Nephron progenitor cell (in vitro differentiated cells): ENCODE results near the gene SMARCC1.

Experiments used
- DNase-seq: peaks from one replicate; pipeline ENCODE4 v3.0.0; 2021
- H3K27ac Mint-ChIP-seq: 2 replicates; pipeline ENCODE4 v1.8.0; 2021; ENCODE audit warnings: mild to moderate bottlenecking, moderate library complexity, mixed read lengths
- H3K27me3 Mint-ChIP-seq: 2 replicates; pipeline ENCODE4 v1.8.0; 2021; ENCODE audit warnings: mild to moderate bottlenecking, low read depth, mixed read lengths; ENCODE audit not compliant: poor library complexity
- H3K36me3 Mint-ChIP-seq: 2 replicates; pipeline ENCODE4 v1.8.0; 2021; ENCODE audit warnings: low read depth, mixed read lengths
- H3K4me1 Mint-ChIP-seq: 2 replicates; pipeline ENCODE4 v1.8.0; 2021; ENCODE audit warnings: mixed read lengths
- H3K4me3 Mint-ChIP-seq: 2 replicates; pipeline ENCODE4 v1.8.0; 2021; ENCODE audit warnings: mild to moderate bottlenecking, moderate library complexity, mixed read lengths
- H3K9me3 Mint-ChIP-seq: 2 replicates; pipeline ENCODE4 v1.8.0; 2021; ENCODE audit warnings: mild to moderate bottlenecking, moderate library complexity, mixed read lengths
- TF ChIP-seq, protein P1 (sequence below): fragments of 200-600 bp; sonication (generic); IDR thresholded peaks from 2 replicates; pipeline ENCODE4 v1.5.0; 2021; ENCODE audit warnings: antibody characterized with exemption

The SMARCC1 gene

DNA sequence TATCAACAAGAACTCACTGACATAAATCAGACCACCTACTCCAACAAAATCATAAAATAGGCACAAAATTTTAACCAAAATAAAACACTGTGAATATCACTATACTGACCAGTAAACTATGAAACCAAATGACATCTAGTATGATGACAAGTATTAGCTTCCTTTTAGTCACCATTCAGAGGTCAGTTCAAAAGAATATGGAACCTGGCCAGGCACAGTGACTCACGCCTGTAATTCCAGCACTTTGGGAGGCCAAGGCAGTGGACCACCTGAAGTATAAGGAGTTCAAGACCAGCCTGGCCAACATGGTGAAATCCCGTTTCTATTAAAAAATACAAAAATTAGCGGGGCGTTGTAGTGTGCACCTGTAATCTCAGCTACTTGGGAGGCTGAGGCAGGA is 65.8 kb downstream of the SMARCC1 start:
- TF ChIP-seq, protein P1, sequence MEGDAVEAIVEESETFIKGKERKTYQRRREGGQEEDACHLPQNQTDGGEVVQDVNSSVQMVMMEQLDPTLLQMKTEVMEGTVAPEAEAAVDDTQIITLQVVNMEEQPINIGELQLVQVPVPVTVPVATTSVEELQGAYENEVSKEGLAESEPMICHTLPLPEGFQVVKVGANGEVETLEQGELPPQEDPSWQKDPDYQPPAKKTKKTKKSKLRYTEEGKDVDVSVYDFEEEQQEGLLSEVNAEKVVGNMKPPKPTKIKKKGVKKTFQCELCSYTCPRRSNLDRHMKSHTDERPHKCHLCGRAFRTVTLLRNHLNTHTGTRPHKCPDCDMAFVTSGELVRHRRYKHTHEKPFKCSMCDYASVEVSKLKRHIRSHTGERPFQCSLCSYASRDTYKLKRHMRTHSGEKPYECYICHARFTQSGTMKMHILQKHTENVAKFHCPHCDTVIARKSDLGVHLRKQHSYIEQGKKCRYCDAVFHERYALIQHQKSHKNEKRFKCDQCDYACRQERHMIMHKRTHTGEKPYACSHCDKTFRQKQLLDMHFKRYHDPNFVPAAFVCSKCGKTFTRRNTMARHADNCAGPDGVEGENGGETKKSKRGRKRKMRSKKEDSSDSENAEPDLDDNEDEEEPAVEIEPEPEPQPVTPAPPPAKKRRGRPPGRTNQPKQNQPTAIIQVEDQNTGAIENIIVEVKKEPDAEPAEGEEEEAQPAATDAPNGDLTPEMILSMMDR, result no peak
- H3K9me3 Mint-ChIP-seq, result no peaks in the 10 kb centered on the region
- H3K27ac Mint-ChIP-seq, result peak overlapping the region; percentile 12

GRCh38 chr3:47714606-47715005 is 67.1 kb downstream of the SMARCC1 start:
- H3K4me3 Mint-ChIP-seq, result no peak overlapping the region
- H3K4me1 Mint-ChIP-seq, result no peaks in the 10 kb centered on the region
- TF ChIP-seq, protein P1, result no peak
- no peak for DNase-seq
- H3K36me3 Mint-ChIP-seq, result peaks cover 81% of the 10 kb centered on the region
- H3K27ac Mint-ChIP-seq, result peak overlapping the region; percentile 3
- no peaks in the 10 kb centered on the region for H3K9me3 Mint-ChIP-seq
- H3K27me3 Mint-ChIP-seq, result no peaks in the 10 kb centered on the region

More for the DNA sequence above, 65.8 kb downstream of the SMARCC1 start:
- Mint-ChIP-seq H3K36me3 (peaks cover 84% of the 10 kb centered on the region), H3K4me1 (no peaks in the 10 kb centered on the region), H3K27me3 (no peaks in the 10 kb centered on the region), H3K4me3 (no peak overlapping the region)
- DNase-seq, result no peak

DNA sequence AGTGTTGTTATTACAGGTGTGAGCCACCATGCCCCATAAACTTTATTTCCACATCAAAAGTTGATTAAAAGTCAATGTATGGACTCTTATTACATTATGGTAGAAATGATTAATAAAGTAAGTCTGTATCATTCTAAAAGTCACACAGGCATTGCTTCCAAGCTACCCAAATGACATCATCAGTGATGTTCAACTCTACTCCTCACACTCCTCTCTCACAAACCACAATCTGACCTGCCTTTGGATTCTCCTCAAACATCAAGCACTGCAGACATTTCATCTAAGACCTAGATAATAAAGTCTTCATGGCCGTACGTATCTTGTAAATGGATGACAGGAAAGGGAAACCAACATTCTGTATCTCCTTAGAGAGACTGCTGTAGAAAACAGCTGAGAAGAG is 68.0 kb downstream of the SMARCC1 start:
- DNase-seq, result no peak
- Mint-ChIP-seq H3K4me3 (no peak overlapping the region), H3K27ac (peak overlapping the region; percentile 13), H3K9me3 (no peaks in the 10 kb centered on the region), H3K36me3 (peaks cover 82% of the 10 kb centered on the region), H3K27me3 (no peaks in the 10 kb centered on the region), H3K4me1 (no peaks in the 10 kb centered on the region)
- TF ChIP-seq, protein P1, result no peak

- Mint-ChIP-seq H3K27ac (no peak overlapping the region), H3K36me3 (peaks cover 87% of the 10 kb centered on the region), H3K4me3 (no peak overlapping the region), H3K27me3 (no peaks in the 10 kb centered on the region), H3K9me3 (no peaks in the 10 kb centered on the region), H3K4me1 (no peaks in the 10 kb centered on the region)
- no peak for DNase-seq
- TF ChIP-seq, protein P1, result no peak
Observed at GRCh38 chr3:47712398-47712797, 69.3 kb downstream of the SMARCC1 start.

DNA sequence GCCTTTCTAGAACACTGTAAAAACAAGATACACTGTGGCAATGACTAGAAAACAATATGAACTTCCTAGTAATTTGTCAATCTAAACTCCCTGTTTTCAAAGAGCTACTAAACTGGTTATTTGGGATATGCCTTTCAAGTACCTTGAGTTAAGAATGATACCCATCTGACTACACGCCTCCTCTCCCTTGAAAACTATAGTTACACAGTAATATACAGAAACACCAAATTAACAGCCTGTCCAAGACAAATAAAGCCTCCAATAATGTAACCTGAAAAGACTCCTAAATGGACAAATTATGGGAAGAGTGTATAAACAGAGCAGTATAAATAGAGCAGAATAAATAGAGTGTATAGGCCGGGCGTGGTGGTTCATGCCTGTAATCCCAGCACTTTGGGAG is 70.1 kb downstream of the SMARCC1 start:
- H3K27me3 Mint-ChIP-seq, result no peaks in the 10 kb centered on the region
- no peaks in the 10 kb centered on the region for H3K9me3 Mint-ChIP-seq
- H3K4me3 Mint-ChIP-seq, result no peak overlapping the region
- H3K4me1 Mint-ChIP-seq, result no peaks in the 10 kb centered on the region
- DNase-seq, result no peak
- no peak overlapping the region for H3K27ac Mint-ChIP-seq
- TF ChIP-seq, protein P1, result no peak
- H3K36me3 Mint-ChIP-seq, result peaks cover 88% of the 10 kb centered on the region

DNA sequence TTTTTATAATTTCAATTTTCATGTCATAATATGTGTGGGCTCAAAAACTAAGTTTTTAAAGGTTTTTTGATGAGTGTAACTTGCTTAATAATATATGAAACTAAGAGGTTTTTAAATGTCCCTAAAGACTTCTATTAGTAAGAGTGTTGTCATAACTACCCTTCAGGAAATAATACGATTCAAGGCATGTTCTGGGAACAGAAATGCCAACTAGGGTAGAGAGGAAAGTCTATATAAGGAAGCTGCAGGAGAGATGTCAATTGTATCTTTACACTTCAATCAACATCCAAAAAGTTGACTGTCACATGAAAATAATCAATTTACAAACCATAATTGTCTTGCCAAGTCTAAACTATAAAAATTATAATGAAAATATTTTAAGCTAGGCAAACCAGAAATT is 76.3 kb downstream of the SMARCC1 start:
- Mint-ChIP-seq H3K27me3 (no peaks in the 10 kb centered on the region), H3K4me3 (no peak overlapping the region), H3K27ac (no peak overlapping the region), H3K9me3 (no peaks in the 10 kb centered on the region), H3K4me1 (no peaks in the 10 kb centered on the region), H3K36me3 (peaks cover 79% of the 10 kb centered on the region)
- TF ChIP-seq, protein P1, result no peak
- DNase-seq, result no peak
